ENCODE data around the gene POLR2H.

Gene POLR2H

DNA sequence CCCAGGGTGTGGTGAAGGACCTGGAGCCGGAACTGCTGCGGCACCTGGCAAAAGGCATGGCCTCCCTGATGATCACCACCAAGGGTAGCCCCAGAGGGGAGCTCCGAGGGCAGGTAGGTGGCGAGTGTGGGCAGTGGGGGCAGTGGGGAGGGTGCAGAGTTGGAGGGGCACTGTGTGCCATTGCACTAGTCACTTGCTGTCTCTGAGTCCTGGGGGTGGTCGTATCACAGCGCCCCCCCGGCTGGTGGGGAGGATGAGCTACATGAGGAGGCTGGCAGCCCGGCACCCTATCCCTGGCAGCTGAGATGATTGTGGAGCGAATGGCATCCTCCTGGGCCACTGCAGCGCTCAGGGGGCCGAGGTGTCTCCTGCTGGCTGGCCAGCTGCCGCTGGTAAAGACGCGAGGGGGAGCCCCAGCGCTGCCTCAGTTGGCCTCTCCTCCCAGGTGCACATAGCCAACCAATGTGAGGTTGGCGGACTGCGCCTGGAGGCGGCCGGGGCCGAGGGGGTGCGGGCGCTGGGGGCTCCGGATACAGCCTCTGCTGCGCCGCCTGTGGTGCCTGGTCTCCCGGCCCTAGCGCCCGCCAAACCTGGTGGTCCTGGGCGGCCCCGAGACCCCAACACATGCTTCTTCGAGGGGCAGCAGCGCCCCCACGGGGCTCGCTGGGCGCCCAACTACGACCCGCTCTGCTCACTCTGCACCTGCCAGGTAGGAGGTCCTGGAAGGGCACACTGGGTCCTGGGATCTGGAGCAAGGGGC, 24.7 kb downstream of the POLR2H start:
- DNase-seq (ENCODE audit: low read depth) = no peak
- no peak overlapping the region for H3K4me3 ChIP-seq (ENCODE audit: control insufficient read depth, low read depth, low read length)
- TF ChIP-seq, protein P1, sequence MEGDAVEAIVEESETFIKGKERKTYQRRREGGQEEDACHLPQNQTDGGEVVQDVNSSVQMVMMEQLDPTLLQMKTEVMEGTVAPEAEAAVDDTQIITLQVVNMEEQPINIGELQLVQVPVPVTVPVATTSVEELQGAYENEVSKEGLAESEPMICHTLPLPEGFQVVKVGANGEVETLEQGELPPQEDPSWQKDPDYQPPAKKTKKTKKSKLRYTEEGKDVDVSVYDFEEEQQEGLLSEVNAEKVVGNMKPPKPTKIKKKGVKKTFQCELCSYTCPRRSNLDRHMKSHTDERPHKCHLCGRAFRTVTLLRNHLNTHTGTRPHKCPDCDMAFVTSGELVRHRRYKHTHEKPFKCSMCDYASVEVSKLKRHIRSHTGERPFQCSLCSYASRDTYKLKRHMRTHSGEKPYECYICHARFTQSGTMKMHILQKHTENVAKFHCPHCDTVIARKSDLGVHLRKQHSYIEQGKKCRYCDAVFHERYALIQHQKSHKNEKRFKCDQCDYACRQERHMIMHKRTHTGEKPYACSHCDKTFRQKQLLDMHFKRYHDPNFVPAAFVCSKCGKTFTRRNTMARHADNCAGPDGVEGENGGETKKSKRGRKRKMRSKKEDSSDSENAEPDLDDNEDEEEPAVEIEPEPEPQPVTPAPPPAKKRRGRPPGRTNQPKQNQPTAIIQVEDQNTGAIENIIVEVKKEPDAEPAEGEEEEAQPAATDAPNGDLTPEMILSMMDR (IDR thresholded peaks at IDR 0.05; ENCODE audit: control insufficient read depth, insufficient read depth, low read depth, low read length, missing control alignments) = no peak

DNA sequence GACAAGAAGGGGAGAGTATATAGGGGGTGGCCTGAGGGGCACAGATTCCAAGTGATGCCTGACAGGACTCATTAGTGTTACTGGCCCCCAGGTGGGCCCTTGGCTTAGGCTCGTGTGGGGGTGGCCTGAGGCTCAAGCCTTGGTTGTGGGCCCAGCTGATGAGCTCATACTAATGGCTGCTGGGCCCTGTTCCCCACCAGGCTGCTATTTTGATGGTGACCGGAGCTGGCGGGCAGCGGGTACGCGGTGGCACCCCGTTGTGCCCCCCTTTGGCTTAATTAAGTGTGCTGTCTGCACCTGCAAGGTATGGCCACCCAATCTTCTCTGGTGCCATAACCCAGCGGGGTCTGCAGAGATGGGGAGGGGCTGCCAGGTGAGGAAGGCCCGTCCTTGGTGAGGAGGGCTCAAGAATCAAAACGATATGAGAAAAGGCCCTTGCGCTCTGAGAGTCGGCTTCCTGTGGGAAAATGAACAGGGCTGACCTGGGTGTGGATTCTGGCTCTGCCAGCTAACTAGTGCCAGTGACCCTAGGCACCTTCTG, 25.7 kb downstream of the POLR2H start:
- DNase-seq (ENCODE audit: low read depth) = no peak
- no peak overlapping the region for H3K4me3 ChIP-seq (ENCODE audit: control insufficient read depth, low read depth, low read length)
- TF ChIP-seq, protein P1 (IDR thresholded peaks at IDR 0.05; ENCODE audit: control insufficient read depth, insufficient read depth, low read depth, low read length, missing control alignments) = no peak

DNA sequence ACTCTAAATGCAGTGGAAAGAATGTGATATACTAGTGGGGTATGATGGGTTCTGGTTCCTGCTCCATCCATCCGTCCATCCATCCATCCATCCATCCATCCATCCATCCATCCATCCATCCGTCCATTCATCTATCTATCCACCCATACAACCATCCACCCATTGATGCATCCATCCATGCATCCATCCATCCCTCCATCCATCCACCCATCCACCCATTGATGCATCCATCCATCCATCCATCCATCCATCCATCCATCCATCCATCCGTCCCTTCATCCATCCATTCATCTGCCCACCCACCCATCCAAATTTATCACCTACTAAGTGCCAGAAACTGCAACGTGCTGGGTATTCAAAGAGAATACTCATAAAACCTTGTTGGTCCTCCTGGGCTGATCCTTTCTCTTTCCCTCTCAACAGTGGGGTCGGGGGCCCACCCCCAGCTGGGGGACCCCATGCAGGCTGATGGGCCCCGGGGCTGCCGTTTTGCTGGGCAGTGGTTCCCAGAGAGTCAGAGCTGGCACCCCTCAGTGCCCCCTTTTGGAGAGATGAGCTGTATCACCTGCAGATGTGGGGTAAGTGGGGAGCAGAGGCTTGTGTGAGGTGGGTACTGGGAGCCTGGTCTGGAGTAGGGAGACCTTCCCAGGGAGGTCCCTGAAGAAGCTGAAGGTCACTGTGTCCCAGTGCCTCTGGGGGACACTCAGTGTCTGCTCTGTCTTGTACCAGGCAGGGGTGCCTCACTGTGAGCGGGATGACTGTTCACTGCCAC, 26.8 kb downstream of the POLR2H start:
- TF ChIP-seq, protein P1 (IDR thresholded peaks at IDR 0.05; ENCODE audit: control insufficient read depth, insufficient read depth, low read depth, low read length, missing control alignments) = no peak
- no peak overlapping the region for H3K4me3 ChIP-seq (ENCODE audit: control insufficient read depth, low read depth, low read length)
- DNase-seq (ENCODE audit: low read depth) = no peak

DNA sequence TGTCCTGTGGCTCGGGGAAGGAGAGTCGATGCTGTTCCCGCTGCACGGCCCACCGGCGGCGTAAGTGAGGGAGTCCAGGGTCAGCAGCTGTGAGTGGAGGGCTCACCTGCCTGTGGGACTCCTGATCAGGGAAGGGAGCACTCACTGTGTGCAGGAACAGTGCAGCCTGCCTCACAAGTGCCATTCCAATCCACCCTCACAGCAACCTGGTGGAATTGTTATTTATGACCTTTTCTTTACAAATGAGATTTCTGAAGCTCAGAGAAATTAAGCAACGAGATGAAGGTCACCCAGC, 27.4 kb downstream of the POLR2H start:
- TF ChIP-seq, protein P1 (IDR thresholded peaks at IDR 0.05; ENCODE audit: control insufficient read depth, insufficient read depth, low read depth, low read length, missing control alignments) = no peak
- H3K4me3 ChIP-seq (ENCODE audit: control insufficient read depth, low read depth, low read length) = no peak overlapping the region
- no peak for DNase-seq (ENCODE audit: low read depth)

DNA sequence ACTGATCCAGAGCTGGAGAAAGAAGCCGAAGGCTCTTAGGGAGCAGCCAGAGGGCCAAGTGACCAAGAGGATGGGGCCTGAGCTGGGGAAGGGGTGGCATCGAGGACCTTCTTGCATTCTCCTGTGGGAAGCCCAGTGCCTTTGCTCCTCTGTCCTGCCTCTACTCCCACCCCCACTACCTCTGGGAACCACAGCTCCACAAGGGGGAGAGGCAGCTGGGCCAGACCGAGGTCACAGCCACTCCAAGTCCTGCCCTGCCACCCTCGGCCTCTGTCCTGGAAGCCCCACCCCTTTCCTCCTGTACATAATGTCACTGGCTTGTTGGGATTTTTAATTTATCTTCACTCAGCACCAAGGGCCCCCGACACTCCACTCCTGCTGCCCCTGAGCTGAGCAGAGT, 27.9 kb downstream of the POLR2H start:
- no peak for DNase-seq (ENCODE audit: low read depth)
- TF ChIP-seq, protein P1 (IDR thresholded peaks at IDR 0.05; ENCODE audit: control insufficient read depth, insufficient read depth, low read depth, low read length, missing control alignments) = no peak
- no peak overlapping the region for H3K4me3 ChIP-seq (ENCODE audit: control insufficient read depth, low read depth, low read length)

DNA sequence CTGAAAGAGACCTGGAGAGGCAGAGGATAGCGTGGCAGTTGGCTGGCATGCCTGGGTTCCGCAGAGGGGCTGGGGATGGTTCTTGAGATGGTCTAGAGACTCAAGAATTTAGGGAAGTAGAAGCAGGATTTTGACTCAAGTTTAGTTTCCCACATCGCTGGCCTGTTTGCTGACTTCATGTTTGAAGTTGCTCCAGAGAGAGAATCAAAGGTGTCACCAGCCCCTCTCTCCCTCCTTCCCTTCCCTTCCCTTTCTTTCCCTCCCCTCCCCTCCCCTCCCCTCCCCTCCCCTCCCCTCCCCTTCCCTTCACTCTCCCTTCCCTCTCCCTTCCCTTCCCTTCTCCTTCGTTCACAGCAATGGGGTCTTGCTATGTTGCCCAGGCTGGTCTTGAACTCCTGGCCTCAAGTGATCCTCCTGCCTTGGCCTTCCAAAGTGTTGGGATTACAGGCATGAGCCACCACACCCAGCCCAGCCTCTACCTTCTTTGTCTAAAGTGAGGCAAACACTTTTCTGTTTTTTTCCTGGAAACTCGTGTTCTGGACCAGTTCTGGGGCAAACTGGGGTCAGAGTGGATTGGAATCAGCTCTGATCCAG, 28.5 kb downstream of the POLR2H start:
- TF ChIP-seq, protein P1 (IDR thresholded peaks at IDR 0.05; ENCODE audit: control insufficient read depth, insufficient read depth, low read depth, low read length, missing control alignments) = no peak
- no peak for DNase-seq (ENCODE audit: low read depth)
- H3K4me3 ChIP-seq (ENCODE audit: control insufficient read depth, low read depth, low read length) = no peak overlapping the region

All from AG09309 (cell line).